ENCODE measurements around the gene GMPR.

GMPR gene

GRCh38 chr6:16273256-16273655 is 34.9 kb downstream of the GMPR start:
- H3K4me3 ChIP-seq (replicated peaks; ENCODE audit: low read depth, low read length): no peak overlapping the region
- DNase-seq (ENCODE audit: extremely low read depth, low read depth): no peak
- no peak for TF ChIP-seq CTCF (IDR thresholded peaks at IDR 0.05; ENCODE audit: low read depth, low read length, missing control alignments)

- no peak for DNase-seq (ENCODE audit: extremely low read depth, low read depth)
- no peak overlapping the region for H3K4me3 ChIP-seq (replicated peaks; ENCODE audit: low read depth, low read length)
- no peak for TF ChIP-seq CTCF (IDR thresholded peaks at IDR 0.05; ENCODE audit: low read depth, low read length, missing control alignments)
These were observed 36.1 kb downstream of the GMPR start for GRCh38 chr6:16274483-16274882.

- H3K4me3 ChIP-seq (replicated peaks; ENCODE audit: low read depth, low read length): no peak overlapping the region
- DNase-seq (ENCODE audit: extremely low read depth, low read depth): no peak
- TF ChIP-seq CTCF (IDR thresholded peaks at IDR 0.05; ENCODE audit: low read depth, low read length, missing control alignments): no peak
These were observed 36.6 kb downstream of the GMPR start for GRCh38 chr6:16274885-16275589.

- DNase-seq (ENCODE audit: extremely low read depth, low read depth): peak; percentile 61
- TF ChIP-seq CTCF (IDR thresholded peaks at IDR 0.05; ENCODE audit: low read depth, low read length, missing control alignments): peak; percentile 67
- no peak overlapping the region for H3K4me3 ChIP-seq (replicated peaks; ENCODE audit: low read depth, low read length)
These were observed 39.0 kb downstream of the GMPR start for GRCh38 chr6:16277101-16277981.

GRCh38 chr6:16278048-16278724 is 39.8 kb downstream of the GMPR start:
- no peak for TF ChIP-seq CTCF (IDR thresholded peaks at IDR 0.05; ENCODE audit: low read depth, low read length, missing control alignments)
- no peak overlapping the region for H3K4me3 ChIP-seq (replicated peaks; ENCODE audit: low read depth, low read length)
- no peak for DNase-seq (ENCODE audit: extremely low read depth, low read depth)

GRCh38 chr6:16278750-16279149 is 40.4 kb downstream of the GMPR start:
- DNase-seq (ENCODE audit: extremely low read depth, low read depth): no peak
- no peak overlapping the region for H3K4me3 ChIP-seq (replicated peaks; ENCODE audit: low read depth, low read length)
- TF ChIP-seq CTCF (IDR thresholded peaks at IDR 0.05; ENCODE audit: low read depth, low read length, missing control alignments): no peak
